Measurements from ENCODE around the gene CLASP1. TPM values are rescaled to one million over a fixed set of nuclear protein-coding genes. Genes with fewer than 3 reads are reported as not detected.

The CLASP1 gene
- polyA plus RNA-seq, 1 donor (not counting 4 experiments of a cell fraction or from before 2014, with no cell fraction given), result 16.7 TPM

- DNase-seq (ENCODE audit: low read depth, low spot score) (no peak), FAIRE-seq (no peak)
- Histone ChIP-seq H3K27ac (ENCODE audit: control insufficient read depth, insufficient read depth, low read length) (no peak overlapping the region), H3K9ac (ENCODE audit: control insufficient read depth, extremely low read depth, insufficient read depth, low read length) (no peak overlapping the region), H2AFZ (ENCODE audit: control insufficient read depth, low read length) (no peak overlapping the region), H3K4me3 (ENCODE audit: control insufficient read depth in 2 of 3, extremely low read depth in 1 of 3, insufficient read depth in 2 of 3, low read depth in 1 of 3, low read length in 3 of 3) (no peak overlapping the region), H3K9me3 (ENCODE audit: control insufficient read depth, low read depth, low read length) (peaks cover 11% of the 10 kb centered on the region), H3K27me3 (ENCODE audit: control insufficient read depth, extremely low read depth, insufficient read depth, low read length) (no peaks in the 10 kb centered on the region), H3K79me2 (ENCODE audit: control insufficient read depth, insufficient read depth, low read length) (no peaks in the 10 kb centered on the region), H3K9me1 (ENCODE audit: control insufficient read depth, extremely low read depth, insufficient read depth, low read length) (no peaks in the 10 kb centered on the region), H4K20me1 (ENCODE audit: control insufficient read depth, extremely low read depth, insufficient read depth, low read length) (no peaks in the 10 kb centered on the region), H3K36me3 (ENCODE audit: control insufficient read depth in 2 of 2, extremely low read depth in 1 of 2, insufficient read depth in 2 of 2, low read length in 2 of 2) (no peaks in the 10 kb centered on the region), H3K4me1 (ENCODE audit: control insufficient read depth, extremely low read depth, insufficient read depth, low read length) (no peaks in the 10 kb centered on the region), H3K4me2 (ENCODE audit: control insufficient read depth, extremely low read depth, insufficient read depth, low read depth, low read length) (no peak overlapping the region)
- TF ChIP-seq, protein P1, sequence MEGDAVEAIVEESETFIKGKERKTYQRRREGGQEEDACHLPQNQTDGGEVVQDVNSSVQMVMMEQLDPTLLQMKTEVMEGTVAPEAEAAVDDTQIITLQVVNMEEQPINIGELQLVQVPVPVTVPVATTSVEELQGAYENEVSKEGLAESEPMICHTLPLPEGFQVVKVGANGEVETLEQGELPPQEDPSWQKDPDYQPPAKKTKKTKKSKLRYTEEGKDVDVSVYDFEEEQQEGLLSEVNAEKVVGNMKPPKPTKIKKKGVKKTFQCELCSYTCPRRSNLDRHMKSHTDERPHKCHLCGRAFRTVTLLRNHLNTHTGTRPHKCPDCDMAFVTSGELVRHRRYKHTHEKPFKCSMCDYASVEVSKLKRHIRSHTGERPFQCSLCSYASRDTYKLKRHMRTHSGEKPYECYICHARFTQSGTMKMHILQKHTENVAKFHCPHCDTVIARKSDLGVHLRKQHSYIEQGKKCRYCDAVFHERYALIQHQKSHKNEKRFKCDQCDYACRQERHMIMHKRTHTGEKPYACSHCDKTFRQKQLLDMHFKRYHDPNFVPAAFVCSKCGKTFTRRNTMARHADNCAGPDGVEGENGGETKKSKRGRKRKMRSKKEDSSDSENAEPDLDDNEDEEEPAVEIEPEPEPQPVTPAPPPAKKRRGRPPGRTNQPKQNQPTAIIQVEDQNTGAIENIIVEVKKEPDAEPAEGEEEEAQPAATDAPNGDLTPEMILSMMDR (optimal IDR thresholded peaks at IDR 0.05 in 1 of 3, IDR thresholded peaks at IDR 0.05 in 1 of 3, conservative IDR thresholded peaks at IDR 0.05 in 1 of 3; ENCODE audit: extremely low read depth in 1 of 3, insufficient read depth in 2 of 3, low read length in 3 of 3), result no peak
- no peak for TF ChIP-seq EZH2 (IDR thresholded peaks at IDR 0.05; ENCODE audit: low read length)
- dilution Hi-C loops (cut with MboI; ENCODE audit: extremely low pct_ligation_motif_present, low sequenced_read_pairs), result no loop called here
Observed at GRCh38 chr2:121686218-121686617, 37.0 kb upstream of the CLASP1 start.

DNA sequence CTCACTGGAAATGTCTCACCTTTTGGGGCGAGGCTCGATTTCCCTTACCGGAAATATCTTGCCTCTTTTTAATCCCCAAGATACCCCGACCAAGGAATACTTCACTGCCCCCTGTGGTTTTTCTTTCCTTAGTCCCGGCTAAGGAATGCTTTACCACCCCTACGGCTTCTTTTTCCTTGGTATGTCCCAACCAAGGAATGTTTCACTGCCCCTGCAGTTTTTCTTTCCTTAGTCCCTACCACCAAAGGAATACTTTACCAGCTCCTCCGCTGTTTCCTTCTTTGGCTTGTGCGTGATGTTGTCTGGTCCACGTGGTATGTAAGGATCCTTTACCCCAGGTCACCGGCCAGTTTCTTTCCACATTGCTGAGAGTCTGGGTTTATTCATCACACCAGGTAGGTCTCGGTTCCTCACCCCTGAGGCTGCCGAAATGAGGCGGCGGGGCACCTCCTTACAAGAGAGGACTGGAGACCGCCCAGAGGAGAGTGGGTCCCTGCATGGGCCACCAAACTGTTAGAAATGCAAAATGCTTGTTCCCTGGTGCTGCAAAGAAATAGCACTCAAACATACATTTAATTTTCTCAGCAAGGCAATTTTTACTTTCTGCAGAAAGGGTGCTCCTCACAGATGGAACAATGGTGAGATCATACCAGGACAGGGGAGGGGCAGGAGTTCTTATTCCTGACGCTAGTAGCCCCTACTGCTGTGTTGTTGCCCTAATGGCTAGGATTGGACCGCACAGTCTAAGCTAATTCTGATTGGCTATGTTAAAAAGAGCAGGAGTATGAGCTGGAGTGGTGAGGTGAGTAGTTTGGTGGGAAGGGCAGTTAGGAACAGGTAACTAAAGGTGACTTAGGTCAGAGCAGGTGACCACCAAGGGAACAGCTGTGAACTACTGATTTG is 33.4 kb upstream of the CLASP1 start:
- Histone ChIP-seq H3K9me3 (ENCODE audit: control insufficient read depth, low read depth, low read length) (peaks cover 11% of the 10 kb centered on the region), H3K27ac (ENCODE audit: control insufficient read depth, insufficient read depth, low read length) (no peak overlapping the region), H3K9ac (ENCODE audit: control insufficient read depth, extremely low read depth, insufficient read depth, low read length) (no peak overlapping the region), H3K36me3 (ENCODE audit: control insufficient read depth in 2 of 2, extremely low read depth in 1 of 2, insufficient read depth in 2 of 2, low read length in 2 of 2) (no peaks in the 10 kb centered on the region), H2AFZ (ENCODE audit: control insufficient read depth, low read length) (no peak overlapping the region), H3K9me1 (ENCODE audit: control insufficient read depth, extremely low read depth, insufficient read depth, low read length) (no peaks in the 10 kb centered on the region), H3K4me2 (ENCODE audit: control insufficient read depth, extremely low read depth, insufficient read depth, low read depth, low read length) (no peak overlapping the region), H3K4me3 (ENCODE audit: control insufficient read depth in 2 of 3, extremely low read depth in 1 of 3, insufficient read depth in 2 of 3, low read depth in 1 of 3, low read length in 3 of 3) (no peak overlapping the region), H3K79me2 (ENCODE audit: control insufficient read depth, insufficient read depth, low read length) (no peaks in the 10 kb centered on the region), H3K4me1 (ENCODE audit: control insufficient read depth, extremely low read depth, insufficient read depth, low read length) (no peaks in the 10 kb centered on the region), H4K20me1 (ENCODE audit: control insufficient read depth, extremely low read depth, insufficient read depth, low read length) (no peaks in the 10 kb centered on the region), H3K27me3 (ENCODE audit: control insufficient read depth, extremely low read depth, insufficient read depth, low read length) (no peaks in the 10 kb centered on the region)
- FAIRE-seq (no peak), DNase-seq (ENCODE audit: low read depth, low spot score) (no peak)
- TF ChIP-seq EZH2 (IDR thresholded peaks at IDR 0.05; ENCODE audit: low read length), result no peak
- TF ChIP-seq, protein P1 (optimal IDR thresholded peaks at IDR 0.05 in 1 of 3, IDR thresholded peaks at IDR 0.05 in 1 of 3, conservative IDR thresholded peaks at IDR 0.05 in 1 of 3; ENCODE audit: extremely low read depth in 1 of 3, insufficient read depth in 2 of 3, low read length in 3 of 3), result no peak
- dilution Hi-C loops (cut with MboI; ENCODE audit: extremely low pct_ligation_motif_present, low sequenced_read_pairs), result no loop called here

All from keratinocyte (primary cell).